HCT116 (cell line): ENCODE measurements around the gene ADAM19. TPM values are rescaled to one million over a fixed set of nuclear protein-coding genes. Genes with fewer than 3 reads are reported as not detected.

Source experiments
- ATAC-seq: fragments of 200-7000 bp; cut with Tn5 transposase; 2 replicates; pipeline ENCODE4 v1.9.1; 2020; ENCODE audit warnings: mild to moderate bottlenecking, moderate library complexity
- BruUV-seq: library from RNA; stranded (reverse); fragments of 400-500 nt; replicated peaks from 2 replicates; lab custom pipeline; 2021; lab: Mats Ljungman, UMichigan
- CTCF ChIA-PET: fragments of 300-600 bp; sonication (Branson Sonifier 250); formaldehyde crosslinking; loops from one replicate; lab custom pipeline; 2021; ENCODE audit warnings: antibody characterized with exemption; lab: Charles Lee
- POLR2A ChIA-PET: fragments of 300-600, 350-600 bp; sonication (Branson Sonifier 250); formaldehyde crosslinking; loops from one replicate; lab custom pipeline; 2021; ENCODE audit warnings: antibody characterized with exemption; lab: Charles Lee
- RAD21 ChIA-PET, 2 experiments: fragments of 300-600 bp; sonication (Branson Sonifier 250); formaldehyde crosslinking; loops; one replicate each; lab custom pipeline; 2023; ENCODE audit warnings: low total read pairs in 2 of 2; ENCODE audit not compliant: uncharacterized antibody in 2 of 2, unreplicated experiment in 2 of 2, low non-redundant PET in 1 of 2; lab: Charles Lee
- DNase-seq: peaks from one replicate; pipeline ENCODE4 v3.0.0-alpha.2; 2010; ENCODE audit warnings: low read depth, low spot score
- H2AFZ ChIP-seq: fragments of 200-600 bp; shearing (Covaris generic), sonication (generic); 2 replicates; pipeline ENCODE4 v1.6.1; 2017; ENCODE audit warnings: low read depth, mixed run types, mixed read lengths, antibody characterized with exemption, low read length; ENCODE audit not compliant: poor library complexity, severe bottlenecking
- H3K27ac ChIP-seq: 2 replicates; pipeline ENCODE4 v1.5.1; 2012; ENCODE audit warnings: low read depth, low read length
- H3K27me3 ChIP-seq: fragments of 200-600 bp; sonication (generic); 2 replicates; pipeline ENCODE4 v1.6.1; 2016; ENCODE audit warnings: mixed run types, low read length, mixed read lengths; ENCODE audit not compliant: insufficient read depth
- H3K36me3 ChIP-seq, 2 experiments: fragments of 200-500 bp in 1 of 2; fragments of 200-600 bp in 1 of 2; sonication (Bioruptor generic) in 1 of 2; sonication (generic) in 1 of 2; 2 replicates each; pipeline versions ENCODE4 v1.5.1 to v1.6.1; 2014 to 2016; ENCODE audit warnings: low read length in 2 of 2, inconsistent platforms in 1 of 2, mixed read lengths in 1 of 2, mixed run types in 1 of 2; ENCODE audit not compliant: insufficient read depth in 2 of 2, control insufficient read depth in 1 of 2
- H3K4me1 ChIP-seq, 2 experiments: fragments of 200-600 bp in 1 of 2; sonication (generic) in 1 of 2; 2 replicates each; pipeline versions ENCODE4 v1.5.1 to v1.6.1; 2012 to 2017; ENCODE audit warnings: low read length in 2 of 2, inconsistent platforms in 1 of 2, mild to moderate bottlenecking in 1 of 2, mixed read lengths in 1 of 2, mixed run types in 1 of 2, moderate library complexity in 1 of 2; ENCODE audit not compliant: insufficient read depth in 2 of 2, control insufficient read depth in 1 of 2
- H3K4me2 ChIP-seq: fragments of 200-600 bp; sonication (generic); 2 replicates; pipeline ENCODE4 v1.6.1; 2017; ENCODE audit warnings: mixed run types, low read length, mixed read lengths
- H3K4me3 ChIP-seq, 2 experiments: fragments of 200-600 bp in 1 of 2; sonication (generic) in 1 of 2; replicated peaks in 1 of 2; 2 replicates each; pipeline ENCODE4 v1.5.1; 2011 to 2016; ENCODE audit warnings: low read length in 2 of 2, control low read depth in 1 of 2, low read depth in 1 of 2, mild to moderate bottlenecking in 1 of 2, mixed read lengths in 1 of 2, mixed run types in 1 of 2
- H3K79me2 ChIP-seq: fragments of 200-600 bp; sonication (generic); 2 replicates; pipeline ENCODE4 v1.6.1; 2017; ENCODE audit warnings: mild to moderate bottlenecking, mixed run types, low read length, moderate library complexity, mixed read lengths; ENCODE audit not compliant: insufficient read depth
- H3K9ac ChIP-seq: fragments of 200-600 bp; sonication (generic); 2 replicates; pipeline ENCODE4 v1.6.1; 2016; ENCODE audit warnings: low read length, mixed read lengths
- H3K9me2 ChIP-seq: fragments of 200-600 bp; sonication (generic), shearing (Covaris generic); 2 replicates; pipeline ENCODE4 v1.6.1; 2017; ENCODE audit warnings: mixed run types, mild to moderate bottlenecking, moderate library complexity; ENCODE audit not compliant: insufficient read depth
- H3K9me3 ChIP-seq, 2 experiments: fragments of 200-500 bp in 1 of 2; fragments of 200-600 bp in 1 of 2; sonication (Bioruptor generic) in 1 of 2; sonication (generic) in 1 of 2; 2 replicates each; pipeline ENCODE4 v1.6.1; 2014 to 2017; ENCODE audit warnings: low read length in 2 of 2, mixed read lengths in 2 of 2, inconsistent platforms in 1 of 2, low read depth in 1 of 2, mild to moderate bottlenecking in 1 of 2, mixed run types in 1 of 2, moderate library complexity in 1 of 2; ENCODE audit not compliant: control insufficient read depth in 1 of 2, insufficient read depth in 1 of 2
- H4K20me1 ChIP-seq: fragments of 200-600 bp; sonication (generic), shearing (Covaris generic); 2 replicates; pipeline ENCODE4 v1.6.1; 2017; ENCODE audit warnings: mixed run types, mild to moderate bottlenecking, moderate library complexity; ENCODE audit not compliant: insufficient read depth
- CEBPB ChIP-seq: IDR thresholded peaks from 2 replicates; pipeline ENCODE4 v1.6.1; 2012; ENCODE audit warnings: low read depth
- CTCF ChIP-seq, 3 experiments: fragments of 200-600 bp in 1 of 3; sonication (generic) in 1 of 3; IDR thresholded peaks in 2 of 3; conservative IDR thresholded peaks in 1 of 3; 2 replicates each; pipeline ENCODE4 v1.5.1; 2012 to 2017; ENCODE audit warnings: low read depth in 2 of 3, low read length in 2 of 3, antibody characterized with exemption in 1 of 3, borderline replicate concordance in 1 of 3, control low read depth in 1 of 3, mild to moderate bottlenecking in 1 of 3, mixed read lengths in 1 of 3, mixed run types in 1 of 3, moderate library complexity in 1 of 3; ENCODE audit not compliant: insufficient read depth in 1 of 3
- EGR1 ChIP-seq: IDR thresholded peaks from 2 replicates; pipeline ENCODE4 v1.6.1; 2012; ENCODE audit warnings: low read depth
- FOSL1 ChIP-seq: IDR thresholded peaks from 2 replicates; pipeline ENCODE4 v1.6.1; 2012; ENCODE audit warnings: low read depth
- JUND ChIP-seq: IDR thresholded peaks from 2 replicates; pipeline ENCODE4 v1.6.1; 2012
- MAX ChIP-seq: IDR thresholded peaks from 2 replicates; pipeline ENCODE4 v1.6.1; 2012
- POLR2A ChIP-seq: IDR thresholded peaks from 2 replicates; pipeline ENCODE4 v1.7.0; 2011; ENCODE audit warnings: borderline replicate concordance; ENCODE audit not compliant: insufficient read depth, insufficient read length; ENCODE audit errors: extremely low read depth
- POLR2AphosphoS5 ChIP-seq: IDR thresholded peaks from 2 replicates; pipeline ENCODE4 v1.6.1; 2011; ENCODE audit warnings: mild to moderate bottlenecking, low read depth, low read length, moderate library complexity
- RAD21 ChIP-seq: IDR thresholded peaks from 2 replicates; pipeline ENCODE4 v1.6.1; 2012; ENCODE audit warnings: low read depth, mild to moderate bottlenecking
- REST ChIP-seq: IDR thresholded peaks from 2 replicates; pipeline ENCODE4 v1.6.1; 2012; ENCODE audit warnings: low read depth
- SIN3A ChIP-seq: IDR thresholded peaks from 2 replicates; pipeline ENCODE4 v1.6.1; 2012; ENCODE audit warnings: low read depth
- TCF7L2 ChIP-seq: IDR thresholded peaks from 2 replicates; pipeline ENCODE4 v1.7.0; 2011; ENCODE audit warnings: borderline replicate concordance, inconsistent platforms; ENCODE audit not compliant: insufficient read depth, insufficient read length; ENCODE audit errors: extremely low read depth
- ZFX ChIP-seq: fragments of 450-650 bp; IDR thresholded peaks from 2 replicates; pipeline ENCODE4 v1.6.1; 2017
- intact Hi-C: fragments of 100-400 bp; cut with micrococcal nuclease; formaldehyde crosslinking; loops from 2 replicates; pipeline ENCODE4 v1.10.0; 2022
- total RNA-seq: library from RNA; stranded (reverse); gene quantifications from one replicate; pipeline ENCODE4 v1.2.1, GENCODE V29; 2021; ENCODE audit not compliant: unreplicated experiment

The ADAM19 gene
- total RNA-seq, 1 experiment from 2014 or later: 77.3 TPM

- POLR2A ChIA-PET: no interaction called here
Observed at GRCh38 chr5:157535042-157535865, 40.3 kb downstream of the ADAM19 start.

More at GRCh38 chr5:157535042-157535865, 40.3 kb downstream of the ADAM19 start:
- ChIA-PET RAD21 (no interaction called here), CTCF (no interaction called here)
- intact Hi-C loops: no loop called here
- Histone ChIP-seq H3K27ac (no peak overlapping the region), H3K9me2 (peaks cover 3% of the 10 kb centered on the region; the same call in 1 of the 2 replicates), H3K9me3 (no peaks in the 10 kb centered on the region), H4K20me1 (no peaks in the 10 kb centered on the region), H3K4me1 (peaks cover 2 to 12% of the 10 kb centered on the region in 2 experiments; a peak in 1 of 4 replicates), H3K4me2 (no peak overlapping the region), H3K36me3 (peaks cover 17 to 19% of the 10 kb centered on the region in 2 experiments; a peak in 3 of 4 replicates), H3K9ac (no peak overlapping the region), H3K4me3 (no peak overlapping the region), H3K79me2 (peaks cover 21% of the 10 kb centered on the region; the same call in 1 of the 2 replicates), H2AFZ (no peak overlapping the region), H3K27me3 (no peaks in the 10 kb centered on the region)
- DNase-seq (no peak), ATAC-seq (no peak)
- TF ChIP-seq POLR2AphosphoS5: no peak
- TF ChIP-seq ZFX: no peak
- no peak for TF ChIP-seq FOSL1
- TF ChIP-seq SIN3A: no peak
- TF ChIP-seq RAD21: no peak
- TF ChIP-seq MAX: no peak
- TF ChIP-seq JUND: no peak
- no peak for TF ChIP-seq CTCF (IDR thresholded peaks at IDR 0.05 in 2 of 3, conservative IDR thresholded peaks at IDR 0.05 in 1 of 3; ENCODE audit: borderline replicate concordance in 1 of 3, insufficient read depth in 1 of 3, low read depth in 2 of 3, low read length in 2 of 3)
- TF ChIP-seq REST: no peak
- no peak for TF ChIP-seq CEBPB
- TF ChIP-seq POLR2A: no peak
- TF ChIP-seq EGR1: no peak
- TF ChIP-seq TCF7L2: no peak
- BruUV-seq: no TSS peak
